Tibial nerve (tissue), 4 donors: ENCODE measurements around the gene HIPK2. TPM values are rescaled to one million over a fixed set of nuclear protein-coding genes. Genes with fewer than 3 reads are reported as not detected.
A peak's percentile ranks its signal among the peaks of the same experiment; 100 is the strongest.

Experiments
- DNase-seq, 2 donors: peaks; one replicate each; pipeline ENCODE4 v3.0.0-alpha.2; 2019; ENCODE audit warnings: low spot score in 2 of 2
- H3K27ac ChIP-seq, 4 donors: fragments of 200-600 bp; sonication (generic) in 3 of 4; one replicate each; pipeline ENCODE4 v1.5.1; 2017 to 2019; ENCODE audit warnings: mild to moderate bottlenecking in 1 of 4
- H3K27me3 ChIP-seq, 2 donors: fragments of 200-600 bp; sonication (generic) in 1 of 2; one replicate each; pipeline versions ENCODE4 v1.5.1 to v1.6.0; 2017 to 2019
- H3K36me3 ChIP-seq, 3 donors: fragments of 200-600 bp; sonication (generic); one replicate each; pipeline ENCODE4 v1.5.1; 2018 to 2019
- H3K4me1 ChIP-seq, 4 donors: fragments of 200-600 bp; sonication (generic) in 3 of 4; one replicate each; pipeline ENCODE4 v1.5.1; 2017 to 2019
- H3K4me3 ChIP-seq, 4 donors: fragments of 200-600 bp; sonication (generic) in 3 of 4; one replicate each; pipeline ENCODE4 v1.5.1; 2017 to 2019; ENCODE audit warnings: mild to moderate bottlenecking in 1 of 4, moderate library complexity in 1 of 4
- H3K9me3 ChIP-seq, 4 donors: fragments of 200-600 bp; sonication (generic) in 3 of 4; one replicate each; pipeline ENCODE4 v1.5.1; 2017 to 2019
- CTCF ChIP-seq, 5 experiments: fragments of 200-600 bp in 3 of 5; fragments of 450-650 bp in 2 of 5; sonication (generic) in 3 of 5; IDR thresholded peaks; one replicate each; pipeline ENCODE4 v1.5.1; 2016 to 2019; ENCODE audit warnings: antibody characterized with exemption in 5 of 5, mild to moderate bottlenecking in 3 of 5, moderate library complexity in 2 of 5
- EP300 ChIP-seq, 2 donors: sonication (generic); formaldehyde crosslinking; IDR thresholded peaks; one replicate each; pipeline ENCODE4 v1.6.1; 2017; ENCODE audit warnings: antibody characterized with exemption in 2 of 2, mild to moderate bottlenecking in 1 of 2
- POLR2A ChIP-seq, 2 donors: fragments of 450-650 bp; IDR thresholded peaks; one replicate each; pipeline ENCODE4 v1.6.1; 2017; ENCODE audit warnings: antibody characterized with exemption in 2 of 2, mild to moderate bottlenecking in 2 of 2, moderate library complexity in 2 of 2
- WGBS, 2 donors: methylation state at CpG; one replicate each; pipeline ENCODE4 v1.1.5; 2018; 5-methylcytosine and 5-hydroxymethylcytosine counted together
- total RNA-seq, 4 donors: library from RNA; depleted of rRNA; stranded (reverse); fragments of >200 nt; gene quantifications; one replicate each; pipeline ENCODE4 v1.1.0, GENCODE V29; 2016

HIPK2 gene
- total RNA-seq, 4 donors from 2014 or later = 24.9 to 41.1 (median 29.7) TPM

DNA sequence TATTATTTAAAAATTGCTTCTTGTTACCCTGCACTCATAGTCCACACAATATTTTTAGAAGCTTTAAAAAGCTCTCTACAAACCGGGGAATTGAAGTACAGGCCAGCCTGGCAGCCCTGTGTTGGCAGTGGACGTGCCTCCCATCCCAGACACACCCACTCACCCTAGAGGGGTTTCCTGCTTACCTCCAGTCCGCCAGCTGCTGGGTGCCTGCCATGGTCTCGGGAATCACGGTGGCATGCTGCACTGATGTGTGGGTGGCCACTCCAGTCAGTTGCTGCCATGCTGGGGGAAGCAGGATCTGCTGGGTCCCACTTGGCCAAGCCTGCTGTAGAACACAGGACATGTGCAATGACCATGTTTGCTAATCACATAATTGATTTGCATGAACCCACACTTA, 173.9 kb downstream of the HIPK2 start:
- no peaks in the 10 kb centered on the region for H3K9me3 ChIP-seq
- H3K27ac ChIP-seq = no peak overlapping the region
- H3K4me1 ChIP-seq = no peaks in the 10 kb centered on the region
- DNase-seq = no peak
- H3K27me3 ChIP-seq = no peaks in the 10 kb centered on the region
- WGBS, 2 donors = 57 to 72% methylated on average over 5 of the region's 5 CpGs
- H3K36me3 ChIP-seq = peaks cover 0 to 79% (median 0%) of the 10 kb centered on the region in 3 donors
- TF ChIP-seq EP300 (IDR thresholded peaks at IDR 0.05) (no peak), POLR2A (IDR thresholded peaks at IDR 0.05) (no peak)
- no peak overlapping the region for H3K4me3 ChIP-seq

DNA sequence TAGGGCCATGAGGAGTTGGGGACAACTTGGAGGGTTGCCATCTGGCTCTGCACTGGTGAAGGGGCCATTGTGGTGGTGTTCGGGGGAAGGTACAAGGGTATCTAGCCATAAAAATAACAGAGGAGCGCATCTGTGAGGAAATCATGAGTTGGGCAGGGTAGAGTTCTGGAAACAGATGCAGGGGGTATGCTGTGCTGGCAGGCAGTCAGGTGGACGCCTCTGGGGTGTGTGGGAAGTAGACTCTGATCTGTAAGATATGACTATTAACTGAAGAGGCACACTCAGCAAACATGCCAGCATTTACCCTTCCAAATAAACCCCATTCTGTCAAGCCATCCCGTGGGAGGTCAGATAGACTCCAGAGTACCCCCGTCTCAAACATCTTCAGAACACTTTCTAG, 174.5 kb downstream of the HIPK2 start:
- WGBS, 2 donors = 80 to 84% methylated on average over 5 of the region's 5 CpGs
- no peak for DNase-seq
- no peak overlapping the region for H3K27ac ChIP-seq
- no peak for TF ChIP-seq POLR2A (IDR thresholded peaks at IDR 0.05)
- TF ChIP-seq EP300 (IDR thresholded peaks at IDR 0.05) = no peak
- no peak for TF ChIP-seq CTCF (IDR thresholded peaks at IDR 0.05)
- no peaks in the 10 kb centered on the region for H3K9me3 ChIP-seq
- H3K27me3 ChIP-seq = no peaks in the 10 kb centered on the region
- no peak overlapping the region for H3K4me3 ChIP-seq
- H3K36me3 ChIP-seq = peaks cover 0 to 80% (median 0%) of the 10 kb centered on the region in 3 donors
- H3K4me1 ChIP-seq = no peaks in the 10 kb centered on the region

DNA sequence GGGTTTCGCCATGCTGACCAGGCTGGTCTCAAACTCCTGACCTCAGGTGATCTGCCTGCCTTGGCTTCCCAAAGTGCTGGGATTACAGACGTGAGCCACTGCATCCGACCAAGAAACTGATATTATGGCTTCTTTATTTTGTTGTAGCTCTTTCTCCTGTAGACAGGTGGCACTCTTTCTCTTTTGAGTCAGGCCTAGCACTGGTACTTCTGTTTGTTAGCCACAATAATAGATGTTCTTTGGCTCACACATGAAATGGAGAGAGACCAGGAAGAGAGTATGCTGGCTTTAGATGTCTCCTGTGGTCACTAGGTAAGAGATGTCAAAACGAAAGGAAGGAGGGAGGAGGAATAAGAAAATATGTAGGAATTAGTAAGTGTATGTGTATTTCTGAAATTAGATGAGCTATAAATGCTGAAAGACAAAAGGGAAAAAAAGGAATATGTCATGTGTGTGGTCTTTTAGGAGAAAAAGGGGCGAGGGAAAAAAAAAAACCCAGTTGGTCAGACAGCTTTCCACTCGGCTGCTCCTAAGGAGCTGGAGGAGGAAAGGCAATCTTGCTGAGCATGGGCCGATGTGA, 175.6 kb downstream of the HIPK2 start:
- Histone ChIP-seq H3K4me1 (no peaks in the 10 kb centered on the region), H3K27ac (no peak overlapping the region), H3K4me3 (no peak overlapping the region), H3K36me3 (peaks cover 0 to 77% (median 0%) of the 10 kb centered on the region in 3 donors), H3K9me3 (no peaks in the 10 kb centered on the region), H3K27me3 (no peaks in the 10 kb centered on the region)
- TF ChIP-seq EP300 (IDR thresholded peaks at IDR 0.05) = no peak
- peak in 4 of 5 experiments; percentile 23 to 32 (median 28) for TF ChIP-seq CTCF (IDR thresholded peaks at IDR 0.05)
- WGBS, 2 donors = 75 to 76% methylated on average over 7 of the region's 7 CpGs
- DNase-seq = no peak

DNA sequence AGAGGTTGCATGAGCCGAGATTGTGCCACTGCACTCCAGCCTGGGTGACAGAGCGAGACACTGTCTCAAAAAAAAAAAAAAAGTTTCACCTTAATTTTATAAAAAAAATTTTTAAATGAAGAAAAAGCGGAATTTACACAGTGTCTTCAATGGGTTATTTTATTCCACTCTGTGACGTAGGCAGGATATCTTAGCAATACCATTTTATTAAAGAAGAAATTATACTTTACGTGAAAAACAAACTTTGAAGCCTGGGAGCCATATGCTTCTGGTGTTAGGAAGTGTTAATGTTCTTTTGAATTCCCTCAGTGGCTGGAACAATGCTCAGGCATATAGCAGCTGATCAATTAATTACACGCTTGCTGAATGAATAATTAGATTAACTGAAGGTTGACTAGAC, 176.6 kb downstream of the HIPK2 start:
- Histone ChIP-seq H3K4me3 (no peak overlapping the region), H3K9me3 (no peaks in the 10 kb centered on the region)
- TF ChIP-seq POLR2A (IDR thresholded peaks at IDR 0.05) (no peak), EP300 (IDR thresholded peaks at IDR 0.05) (no peak), CTCF (IDR thresholded peaks at IDR 0.05) (no peak)

DNA sequence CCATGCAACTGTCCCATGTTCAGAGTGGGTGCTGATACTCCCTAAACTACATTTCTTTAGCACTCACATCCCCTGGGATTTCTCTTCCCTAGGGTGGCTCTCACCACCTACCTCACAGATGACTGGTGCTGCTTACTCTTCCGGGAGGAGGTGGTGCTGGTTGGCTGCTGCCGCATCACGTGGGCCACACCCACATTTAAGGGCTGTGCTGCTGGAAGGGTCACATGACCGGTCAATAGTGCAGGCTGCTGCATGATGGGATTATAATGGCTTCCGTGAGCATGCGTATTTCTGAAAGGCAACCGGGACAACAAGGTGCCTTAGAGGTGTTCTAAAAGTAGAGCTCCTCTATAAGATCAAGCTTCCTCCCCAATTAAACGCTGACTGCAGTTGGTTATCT, 177.5 kb downstream of the HIPK2 start:
- H3K9me3 ChIP-seq = no peaks in the 10 kb centered on the region
- H3K4me3 ChIP-seq = no peak overlapping the region
- peaks cover 0 to 85% (median 7%) of the 10 kb centered on the region in 3 donors for H3K36me3 ChIP-seq
- WGBS, 2 donors = 89 to 97% methylated on average over 8 of the region's 8 CpGs
- no peak for DNase-seq
- H3K27ac ChIP-seq = no peak overlapping the region
- TF ChIP-seq EP300 (IDR thresholded peaks at IDR 0.05) = no peak
- TF ChIP-seq CTCF (IDR thresholded peaks at IDR 0.05) = no peak
- no peak for TF ChIP-seq POLR2A (IDR thresholded peaks at IDR 0.05)
- no peaks in the 10 kb centered on the region for H3K27me3 ChIP-seq
- no peaks in the 10 kb centered on the region for H3K4me1 ChIP-seq

More for the DNA sequence above, 176.6 kb downstream of the HIPK2 start:
- Histone ChIP-seq H3K36me3 (peaks cover 0 to 79% (median 7%) of the 10 kb centered on the region in 3 donors), H3K27me3 (no peaks in the 10 kb centered on the region), H3K4me1 (no peaks in the 10 kb centered on the region), H3K27ac (no peak overlapping the region)
- DNase-seq = no peak
- WGBS, 2 donors = 96 to 98% methylated on average over 6 of the region's 6 CpGs
